ENCODE results near the gene ROCK2.

ROCK2 gene

GRCh38 chr2:11344342-11344955 is at the start of gene ROCK2:
TSS of gene ROCK2 (minus strand) at chr2:11344636. CDS start at chr2:11344136, 500 bp downstream.
- peak; percentile 79 for DNase-seq

DNA sequence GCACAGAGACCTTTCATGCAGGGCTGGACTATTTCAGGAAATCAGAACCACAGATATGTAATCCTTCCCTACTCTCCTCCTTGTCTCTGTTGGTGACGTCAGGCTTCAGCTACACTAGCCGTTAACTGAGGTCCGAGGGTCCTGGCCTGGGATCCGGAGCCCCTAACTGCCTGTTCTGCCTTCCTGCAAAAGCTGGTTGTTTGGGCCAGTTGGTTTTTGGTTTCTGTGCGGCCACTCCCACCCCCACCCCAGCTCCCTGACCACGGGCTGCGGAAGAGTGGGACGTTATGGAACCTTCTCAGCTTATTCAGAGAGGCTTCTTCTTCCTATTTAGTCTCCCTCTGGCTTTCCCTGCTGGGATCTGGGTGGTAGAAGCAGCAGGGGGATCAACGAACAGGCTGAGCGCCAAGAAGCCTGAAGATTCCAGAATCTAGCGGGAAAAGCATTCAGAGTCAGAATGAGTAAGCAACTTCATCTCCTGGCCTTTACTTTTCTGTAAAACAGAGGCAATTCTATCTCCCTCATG is 49.3 kb upstream of the ROCK2 start:
- DNase-seq: no peak

DNA sequence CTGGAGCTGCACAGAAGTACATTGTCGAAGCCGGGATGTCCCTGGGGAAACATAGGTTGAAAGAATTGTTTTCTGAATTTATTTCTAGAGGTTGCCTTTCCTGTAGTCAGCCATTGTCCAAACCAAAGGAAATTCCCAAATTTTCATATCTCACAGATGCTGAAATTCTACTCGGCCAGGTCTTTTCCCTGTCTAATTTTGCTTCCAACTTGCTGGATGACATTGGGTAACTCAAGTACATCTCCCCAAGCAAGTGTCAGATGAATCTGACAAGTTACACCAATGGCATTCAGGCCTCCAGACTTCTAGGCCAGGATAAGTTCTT is 47.5 kb upstream of the ROCK2 start:
- DNase-seq: no peak

- no peak for DNase-seq
Measured at GRCh38 chr2:11390399-11390658, 45.9 kb upstream of the ROCK2 start.

DNA sequence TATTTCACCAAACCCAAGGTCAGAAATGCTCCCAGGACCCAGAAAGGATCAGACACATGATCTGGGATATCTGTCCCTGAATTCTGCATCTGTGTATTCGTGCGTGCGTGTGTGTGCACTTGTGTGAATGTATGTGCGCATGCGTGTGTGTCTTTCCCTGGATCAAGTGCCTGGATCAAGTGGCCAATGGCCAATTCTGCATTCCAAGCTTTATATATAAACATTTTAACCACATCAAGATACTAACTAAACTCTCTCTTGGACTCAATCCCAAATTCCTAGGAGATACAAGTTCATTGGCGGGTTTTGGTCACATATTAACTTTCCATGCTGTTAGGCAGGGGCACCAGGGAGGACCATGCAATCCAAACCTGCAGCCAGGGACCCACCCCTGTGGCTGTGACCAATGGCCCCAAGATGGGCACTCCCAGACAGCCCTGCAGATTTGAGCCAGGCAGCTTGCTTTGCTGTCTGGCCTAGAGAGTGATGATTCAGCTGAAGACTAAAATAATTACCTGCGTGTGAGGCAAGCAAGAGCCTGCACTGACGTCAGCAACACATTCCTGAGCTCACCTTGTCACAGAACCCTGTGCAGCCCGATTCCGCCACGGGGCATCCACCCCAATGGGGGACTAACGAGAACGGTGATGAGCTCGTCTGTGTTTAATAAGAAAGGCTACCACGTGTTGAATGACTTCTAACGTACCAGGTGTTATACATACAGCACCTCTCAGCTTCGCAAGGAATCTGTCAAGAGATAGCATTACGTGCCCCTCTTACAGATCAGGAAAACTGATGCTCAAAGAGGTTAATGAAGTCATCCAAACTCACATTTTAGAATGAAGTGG is 45.3 kb upstream of the ROCK2 start:
- DNase-seq: no peak

DNA sequence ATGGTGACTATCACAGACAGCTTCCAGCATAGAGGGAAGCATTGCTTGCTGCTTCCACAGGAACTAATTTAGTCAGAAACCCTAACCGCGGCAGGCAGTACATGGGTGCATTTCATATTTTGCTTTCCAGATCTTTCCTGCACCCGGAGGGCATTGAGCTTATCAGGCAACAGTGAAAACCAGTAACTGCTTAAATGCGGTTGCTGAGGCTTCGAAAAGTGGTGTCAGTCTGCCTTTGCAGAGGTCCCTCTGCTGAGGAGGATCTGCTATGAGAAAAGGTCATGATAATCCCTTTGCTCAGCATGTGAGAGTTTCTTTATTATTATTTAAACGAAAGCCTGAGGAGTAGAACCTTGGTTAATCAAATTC is 44.6 kb upstream of the ROCK2 start:
- no peak for DNase-seq

GRCh38 chr2:11388262-11389051 is 44.0 kb upstream of the ROCK2 start:
- DNase-seq: no peak

GRCh38 chr2:11387843-11388242 is 43.4 kb upstream of the ROCK2 start:
- no peak for DNase-seq

GRCh38 chr2:11387100-11387390 is 42.6 kb upstream of the ROCK2 start:
- DNase-seq: no peak

- DNase-seq: no peak
Measured at GRCh38 chr2:11385847-11386246, 41.4 kb upstream of the ROCK2 start.

DNA sequence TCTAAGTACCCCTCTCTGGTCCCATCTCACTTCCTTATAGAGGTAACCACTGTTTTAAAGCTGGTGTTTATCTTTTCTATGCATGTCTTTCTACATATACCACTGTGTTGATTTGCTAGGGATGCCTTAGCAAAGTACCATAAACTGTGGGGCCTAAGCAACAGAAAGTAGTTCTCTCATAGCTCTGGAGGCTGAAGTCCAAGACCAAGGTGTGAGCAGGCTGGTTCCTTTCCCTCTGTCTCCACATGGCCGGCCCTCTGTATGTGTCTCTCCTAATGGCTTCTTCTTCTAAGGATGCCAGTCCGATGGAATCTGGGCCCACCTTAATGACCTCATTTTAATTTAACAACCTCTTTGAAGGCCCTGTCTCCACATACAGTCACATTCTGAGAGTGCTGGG is 40.8 kb upstream of the ROCK2 start:
- no peak for DNase-seq

DNA sequence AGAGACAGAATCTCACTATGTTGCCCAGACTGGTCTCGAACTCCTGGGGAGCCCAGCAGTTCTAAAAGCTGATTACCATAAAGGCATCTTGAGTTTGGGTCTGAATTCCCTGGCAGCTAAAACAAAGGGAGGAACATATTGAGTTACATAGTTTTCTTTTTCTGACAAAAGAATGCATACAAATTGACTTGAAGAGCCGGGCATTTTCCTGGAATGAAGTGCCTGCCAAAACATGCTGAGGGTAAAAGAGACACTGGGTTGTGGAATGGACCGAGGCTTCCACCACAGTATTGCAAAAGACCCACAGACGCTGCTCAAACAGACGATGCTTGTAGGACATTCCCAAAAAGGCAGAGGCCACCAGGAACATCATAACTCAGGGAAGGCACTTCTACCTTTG is 35.1 kb upstream of the ROCK2 start:
- DNase-seq: no peak

GRCh38 chr2:11377928-11378545 is 33.6 kb upstream of the ROCK2 start:
- DNase-seq: no peak

DNA sequence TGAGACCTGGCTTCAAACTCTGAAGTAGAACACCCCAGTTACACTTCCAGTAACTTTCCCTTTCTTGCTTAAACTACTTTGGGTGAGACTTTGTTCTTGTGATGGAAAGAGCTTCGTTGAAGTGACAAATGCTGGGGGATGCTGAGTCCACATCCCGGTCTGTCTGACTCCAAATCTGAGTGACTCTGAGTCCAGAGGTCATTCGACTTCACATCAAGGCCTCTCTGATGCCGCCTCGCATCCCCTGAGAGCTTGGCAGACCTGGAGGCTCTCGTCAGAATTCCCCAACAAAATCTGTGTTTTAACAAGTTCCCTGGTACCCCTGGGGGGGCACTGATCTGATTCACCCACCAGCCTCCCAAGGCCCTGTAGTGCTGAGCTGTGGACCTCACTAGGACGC is 31.6 kb upstream of the ROCK2 start:
- DNase-seq: no peak

- DNase-seq: no peak
Measured at GRCh38 chr2:11375689-11376027, 31.2 kb upstream of the ROCK2 start.

- DNase-seq: no peak
Measured at GRCh38 chr2:11375025-11375688, 30.7 kb upstream of the ROCK2 start.

DNA sequence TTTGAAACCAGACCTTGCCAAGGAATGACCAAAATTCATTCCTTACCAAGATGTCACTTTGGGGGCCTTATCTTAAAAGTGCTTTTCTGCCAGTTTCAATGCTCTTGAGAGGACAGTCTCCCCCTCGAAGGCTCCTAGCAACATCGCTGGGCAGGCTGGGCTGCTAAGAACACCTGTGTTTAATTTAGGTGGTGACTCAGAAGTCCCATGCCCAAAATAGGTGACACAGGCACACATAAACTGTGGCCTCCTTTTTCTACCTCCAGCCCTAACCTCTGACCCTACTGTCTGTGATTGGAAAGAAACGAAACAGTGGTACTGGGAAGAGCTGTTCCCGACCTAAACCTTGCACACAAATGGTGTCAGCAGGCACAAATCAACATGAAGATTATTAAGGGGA is 28.7 kb upstream of the ROCK2 start:
- no peak for DNase-seq

DNA sequence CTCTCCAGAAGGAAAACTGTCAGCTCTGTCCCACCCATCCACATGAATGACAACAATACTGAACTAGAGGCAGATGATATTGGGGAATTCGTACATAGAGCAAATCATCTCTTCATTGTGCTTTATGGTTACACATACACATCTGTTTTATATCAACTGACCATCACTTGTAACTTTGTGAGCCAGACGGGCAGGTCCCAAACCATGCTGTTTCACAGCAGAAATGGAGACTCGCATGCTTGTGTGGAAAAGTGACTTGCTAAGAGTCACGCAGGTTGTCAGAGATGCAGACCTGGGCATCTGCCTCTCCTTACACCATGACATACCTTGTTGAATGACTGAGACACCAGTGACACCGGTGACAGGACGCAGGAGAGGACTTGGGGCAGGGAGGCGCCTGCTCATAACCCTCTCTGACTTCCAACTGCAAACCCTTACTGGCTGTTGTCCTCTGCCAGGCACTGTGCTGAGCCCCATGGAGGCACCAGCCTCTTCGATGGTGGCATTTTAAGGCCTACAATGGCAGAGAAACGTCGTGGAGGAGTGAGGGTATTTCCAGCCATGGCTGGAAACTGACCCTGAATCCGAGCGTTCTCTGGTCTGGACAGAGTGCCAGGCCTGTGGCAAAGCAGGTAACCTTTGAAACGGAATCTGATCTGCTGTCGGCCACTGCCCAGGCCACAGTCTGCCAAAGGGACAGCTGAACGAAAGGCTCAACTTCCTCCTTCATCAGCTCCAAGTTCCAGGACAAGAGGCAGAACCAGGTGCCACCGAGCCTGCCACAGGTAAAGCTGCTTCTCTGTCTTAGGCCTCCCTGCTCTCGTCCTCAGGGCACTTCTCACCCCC is 26.9 kb upstream of the ROCK2 start:
- DNase-seq: no peak

DNA sequence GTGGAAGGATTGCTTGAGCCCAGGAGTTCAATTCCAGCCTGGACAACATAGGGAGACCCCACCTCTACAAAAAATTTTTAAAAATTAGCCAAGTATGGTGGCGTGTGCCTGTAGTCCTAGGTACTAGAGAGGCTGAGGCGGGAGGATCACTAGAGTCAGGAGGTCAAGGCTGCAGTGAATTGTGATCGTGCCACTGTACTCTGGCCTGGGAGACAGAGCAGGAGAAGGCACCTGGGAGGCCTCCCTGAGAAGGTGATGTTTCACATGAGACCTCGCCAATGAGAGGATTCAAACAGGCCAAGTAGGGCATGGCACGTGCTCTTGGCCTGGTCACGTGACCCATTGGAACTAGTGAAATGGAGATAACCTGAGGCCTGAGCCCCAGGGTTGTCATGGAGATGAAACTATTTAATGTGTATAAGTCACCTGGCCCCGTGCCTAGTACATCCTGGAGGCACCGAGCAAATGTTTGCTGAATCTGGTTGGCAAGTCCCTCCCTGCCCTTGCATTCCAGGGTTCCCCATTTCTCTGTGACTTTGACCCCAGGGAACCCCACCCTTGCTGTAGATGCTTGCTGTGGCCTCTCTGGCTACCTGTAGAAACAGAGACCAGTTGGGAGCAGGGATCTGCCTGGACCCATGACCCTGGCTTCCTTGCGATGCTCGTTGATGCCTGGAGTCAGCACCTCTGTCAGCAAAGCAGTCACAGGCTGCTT is 26.1 kb upstream of the ROCK2 start:
- DNase-seq: no peak

DNA sequence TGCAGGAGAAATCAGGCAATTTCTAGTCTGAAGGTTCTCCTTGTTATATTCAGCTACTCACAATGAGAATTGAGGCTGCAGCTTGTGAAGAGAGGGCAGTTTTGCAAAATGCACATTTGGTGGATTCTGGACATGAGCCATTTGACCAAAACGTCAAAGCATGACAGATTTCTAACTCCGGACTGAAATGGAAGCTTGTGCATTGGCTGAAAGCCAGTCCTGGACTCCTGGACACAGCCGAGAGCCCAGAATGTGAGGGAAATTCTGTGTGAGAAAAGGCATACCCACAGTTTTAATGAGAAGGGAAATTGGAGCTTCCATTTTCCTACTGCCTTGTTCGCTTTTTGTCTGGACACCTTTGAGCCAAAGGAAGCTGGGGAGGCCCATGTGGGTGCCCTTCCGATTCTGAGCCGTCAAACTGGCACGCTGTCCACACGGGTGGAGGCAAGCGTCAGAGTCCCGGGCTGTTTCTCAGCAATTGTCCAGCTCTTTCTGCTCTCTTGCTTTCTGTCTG is 23.7 kb upstream of the ROCK2 start:
- DNase-seq: no peak

- no peak for DNase-seq
Measured at GRCh38 chr2:11367170-11367730, 22.8 kb upstream of the ROCK2 start.
